Fibroblast of the aortic adventitia (primary cell): ENCODE results near the gene CORO7. TPM values are rescaled to one million over a fixed set of nuclear protein-coding genes. Genes with fewer than 3 reads are reported as not detected.
A peak's percentile ranks its signal among the peaks of the same experiment; 100 is the strongest.

ENCODE experiments used
- DNase-seq: peaks from one replicate; pipeline ENCODE4 v3.0.0-alpha.2; 2010; ENCODE audit warnings: low read depth
- H3K4me3 ChIP-seq: 2 replicates; pipeline ENCODE4 v1.5.1; 2011; ENCODE audit warnings: low read depth, mild to moderate bottlenecking, control low read depth, low read length, moderate library complexity
- CTCF ChIP-seq: IDR thresholded peaks from 2 replicates; pipeline ENCODE4 v1.5.1; 2011; ENCODE audit warnings: mild to moderate bottlenecking, low read length, control low read depth, inconsistent platforms; ENCODE audit not compliant: insufficient read depth
- small RNA-seq: library from RNA; depleted of rRNA; stranded (forward); fragments of <200 nt; gene quantifications from one replicate; pipeline ENCODE3, GENCODE V24; 2012
- total RNA-seq: library from RNA; depleted of rRNA; stranded (reverse); fragments of >200 nt; gene quantifications from 2 replicates; pipeline ENCODE4 v1.2.3, GENCODE V29; 2012; ENCODE audit warnings: low replicate concordance

CORO7 gene
- total RNA-seq, 1 donor = 16.7 TPM

GRCh38 chr16:4309102-4309832 lies 107.1 kb downstream of the CORO7 start:
- no peak for TF ChIP-seq CTCF
- H3K4me3 ChIP-seq = no peak overlapping the region
- no peak for DNase-seq

GRCh38 chr16:4307215-4308037 lies 109.0 kb downstream of the CORO7 start:
- peak overlapping the region; percentile 67 for H3K4me3 ChIP-seq
- TF ChIP-seq CTCF = no peak
- DNase-seq = peak; percentile 92

- no peak for TF ChIP-seq CTCF
- DNase-seq = no peak
- H3K4me3 ChIP-seq = peak overlapping the region; percentile 67
Observed at GRCh38 chr16:4306470-4307214, 109.8 kb downstream of the CORO7 start.

Small RNAs within 50 kb of the gene (small RNA-seq; reads per million reads assigned to genes)
- not detected for gene AC012676.2

Other genes starting within 250 kb of the CORO7 start
- gene SRL, start 174.5 kb downstream of the CORO7 start, total RNA-seq = 0.09 and 0.25 TPM in 2 replicates
- 5.5 and 10.6 TPM in 2 replicates for gene TFAP4, start 143.6 kb downstream of the CORO7 start, total RNA-seq
- gene GLIS2, start 100.5 kb downstream of the CORO7 start, total RNA-seq = 3.3 and 6.6 TPM in 2 replicates
- gene PAM16, start 65.3 kb downstream of the CORO7 start, total RNA-seq = 5.0 and 20.2 TPM in 2 replicates
- gene VASN, start 44.7 kb downstream of the CORO7 start, total RNA-seq = 130 and 136 TPM in 2 replicates
- gene DNAJA3, start 9.3 kb upstream of the CORO7 start, total RNA-seq = 33.3 and 44.0 TPM in 2 replicates
- 43.4 and 80.7 TPM in 2 replicates for gene NMRAL1, start 58.0 kb upstream of the CORO7 start, total RNA-seq
- 24.8 and 30.5 TPM in 2 replicates for gene HMOX2, start 59.8 kb upstream of the CORO7 start, total RNA-seq
- 11.8 and 20.3 TPM in 2 replicates for gene CDIP1, start 122.2 kb upstream of the CORO7 start, total RNA-seq
- gene C16orf96, start 139.7 kb upstream of the CORO7 start, total RNA-seq = under 0.01 TPM in 1 of 2 replicates, not detected in the other
- 5.2 and 7.1 TPM in 2 replicates for gene UBALD1, start 198.3 kb upstream of the CORO7 start, total RNA-seq
- 24.5 and 34.3 TPM in 2 replicates for gene MGRN1, start 208.2 kb upstream of the CORO7 start, total RNA-seq